ENCODE results near the gene SLC25A4.

SLC25A4 gene

DNA sequence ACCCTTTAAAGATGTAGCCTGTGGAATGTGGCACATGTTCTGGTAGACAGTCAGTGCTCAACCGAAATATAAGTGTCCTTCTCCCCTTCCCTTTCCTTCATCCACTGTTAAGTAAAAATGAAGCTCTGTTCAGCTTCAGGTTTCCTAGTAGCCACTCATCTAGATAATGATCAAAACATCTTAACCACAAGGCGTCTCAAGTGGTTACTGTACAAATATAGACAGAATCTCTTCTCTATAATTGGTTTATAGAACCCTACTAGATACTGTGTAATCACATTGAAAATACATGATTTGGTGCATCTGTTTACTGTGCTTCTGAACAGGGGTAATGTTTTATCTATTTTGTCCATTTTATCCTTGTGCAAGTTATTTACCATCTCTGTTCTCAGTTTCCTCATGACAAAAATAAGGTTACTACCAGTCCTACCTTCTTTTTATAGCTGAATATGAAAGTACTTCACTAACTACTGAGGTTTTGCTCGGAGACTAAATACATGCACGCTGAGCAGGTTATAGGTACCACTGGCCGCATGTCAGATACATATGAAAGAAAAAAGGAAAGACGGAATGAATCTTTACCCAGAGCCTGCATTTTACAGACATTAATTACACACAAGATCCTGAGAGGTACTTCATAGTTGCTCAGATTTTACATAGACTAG lies 20.3 kb upstream of the SLC25A4 start:
- no peak for DNase-seq

DNA sequence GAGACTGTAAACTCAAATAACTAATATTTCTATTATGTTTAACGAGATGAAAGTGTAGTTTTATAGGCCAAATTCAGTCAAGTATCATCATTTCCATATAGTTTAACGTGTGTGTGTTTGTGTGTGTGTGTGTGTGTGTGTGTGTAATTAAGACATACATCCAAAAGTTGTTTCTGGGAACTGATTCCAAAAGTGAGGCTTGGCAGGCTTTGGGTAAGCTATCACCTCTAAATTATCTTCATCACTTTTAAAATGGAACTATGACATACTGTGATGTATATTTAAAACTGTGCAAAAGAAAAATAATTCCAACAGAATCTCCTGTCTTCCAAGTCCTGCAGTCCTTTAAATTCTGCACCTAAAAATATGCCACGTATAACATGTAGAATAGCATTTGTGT lies 19.1 kb upstream of the SLC25A4 start:
- DNase-seq = no peak

DNA sequence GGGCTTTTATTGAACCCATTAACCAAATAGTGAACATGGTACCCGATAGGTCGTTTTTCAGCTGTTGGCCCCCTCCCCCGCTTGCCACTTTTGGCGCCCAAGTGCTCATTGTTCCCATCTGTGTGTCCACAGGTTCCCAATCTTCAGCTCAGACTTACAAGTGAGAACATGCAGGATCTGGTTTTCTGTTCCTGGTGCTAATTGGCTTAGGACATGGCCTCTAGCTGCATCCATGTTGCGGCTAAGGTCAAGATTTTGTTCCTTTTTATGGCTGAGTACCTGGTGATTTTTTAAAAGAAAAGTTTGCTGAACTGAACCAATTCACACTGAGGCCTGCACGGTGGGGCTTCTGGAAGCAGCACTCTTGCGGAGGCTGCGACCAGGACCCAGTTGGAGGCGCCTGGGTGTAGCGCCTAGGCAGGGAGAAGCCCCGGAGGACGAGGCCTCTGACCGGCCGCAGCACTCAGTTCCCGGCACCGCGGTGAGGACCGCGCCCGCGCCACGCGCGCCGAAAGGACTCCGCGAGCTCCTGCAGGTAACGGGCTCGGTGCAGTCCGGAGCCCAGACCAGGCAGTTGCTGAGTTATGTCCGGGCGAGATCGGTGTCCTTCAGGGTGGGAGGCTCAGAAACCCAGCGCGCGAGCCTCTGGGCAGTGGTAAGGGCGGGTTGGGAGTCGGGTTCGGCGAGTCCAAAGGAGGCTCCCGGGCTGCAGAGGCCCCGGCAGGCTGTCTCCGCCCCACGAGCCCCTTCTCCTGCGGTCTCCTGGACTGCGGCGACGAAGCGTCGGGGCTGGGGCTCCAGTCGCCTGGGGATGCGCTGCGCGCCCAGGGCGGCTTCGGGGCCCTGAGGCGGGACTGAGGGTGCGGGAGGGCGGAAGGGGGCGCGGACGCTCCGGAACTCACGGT lies 15.8 kb upstream of the SLC25A4 start:
- peak; percentile 13 for DNase-seq

DNA sequence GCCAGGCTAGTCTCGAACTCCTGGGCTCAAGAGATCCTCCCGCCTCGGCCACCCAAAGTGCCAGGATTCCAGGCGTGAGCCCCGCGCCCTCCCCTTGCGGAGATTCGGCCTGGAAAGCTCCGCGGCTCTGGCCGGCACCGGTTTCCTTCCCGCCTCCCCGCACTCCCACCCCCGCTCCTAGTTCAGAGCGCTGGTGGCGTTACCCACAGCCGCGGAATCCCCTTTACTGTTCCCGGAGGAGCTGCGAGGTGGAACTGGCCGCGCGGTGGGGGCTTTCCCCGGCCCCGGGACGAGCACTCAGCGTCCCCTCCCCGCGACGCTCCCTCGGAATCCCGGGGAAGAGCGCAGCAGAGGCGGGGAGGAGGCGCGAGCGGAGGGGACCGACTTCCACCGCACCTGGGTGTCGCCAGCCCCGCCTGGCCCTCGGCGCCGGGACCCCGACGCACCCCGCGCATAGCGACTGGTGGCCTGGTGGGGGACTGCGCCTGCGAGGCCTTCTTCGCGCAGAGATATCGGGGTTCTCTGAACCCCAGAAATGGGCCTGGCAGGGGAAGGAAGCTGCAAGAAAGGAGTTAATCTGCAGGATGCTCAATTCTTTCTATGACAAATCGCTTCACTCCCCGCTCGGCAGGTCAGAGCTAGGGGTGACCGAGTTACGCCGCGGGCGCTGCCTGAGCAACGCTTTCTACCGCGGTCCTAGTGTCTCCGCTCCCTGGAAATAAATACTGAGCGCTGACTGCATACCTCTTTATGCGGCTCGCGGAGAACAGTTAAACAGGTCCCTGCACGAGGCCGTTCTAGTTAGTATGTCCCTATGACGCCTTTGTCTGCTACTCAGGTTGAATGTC lies 14.6 kb upstream of the SLC25A4 start:
- DNase-seq = peak; percentile 51

DNA sequence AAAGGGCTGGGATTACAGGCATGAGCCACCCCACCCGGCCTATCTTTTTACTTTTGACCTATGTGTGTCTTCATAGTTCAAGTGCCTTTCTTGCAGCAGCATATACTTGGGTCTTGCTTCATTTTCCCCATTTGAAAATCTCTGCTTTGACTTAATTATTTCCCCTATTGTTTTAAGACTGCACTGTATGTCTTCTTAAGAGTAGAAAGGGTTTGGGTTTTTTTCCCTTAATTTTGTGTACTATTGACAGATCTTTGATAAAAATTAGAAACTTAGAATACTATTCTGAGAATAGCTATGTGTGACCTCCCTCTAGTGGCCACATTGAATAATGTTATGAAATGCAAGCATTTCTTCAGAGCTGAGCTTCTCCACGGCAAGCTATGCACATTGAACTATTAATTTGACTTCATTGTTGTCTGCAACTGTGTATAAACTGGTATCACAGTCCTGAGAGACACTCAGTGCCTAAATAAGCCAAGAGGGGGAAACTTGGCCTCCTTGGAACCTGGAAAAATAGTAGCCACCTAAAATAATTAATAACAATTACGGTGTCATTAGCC lies 8.7 kb upstream of the SLC25A4 start:
- DNase-seq = no peak

DNA sequence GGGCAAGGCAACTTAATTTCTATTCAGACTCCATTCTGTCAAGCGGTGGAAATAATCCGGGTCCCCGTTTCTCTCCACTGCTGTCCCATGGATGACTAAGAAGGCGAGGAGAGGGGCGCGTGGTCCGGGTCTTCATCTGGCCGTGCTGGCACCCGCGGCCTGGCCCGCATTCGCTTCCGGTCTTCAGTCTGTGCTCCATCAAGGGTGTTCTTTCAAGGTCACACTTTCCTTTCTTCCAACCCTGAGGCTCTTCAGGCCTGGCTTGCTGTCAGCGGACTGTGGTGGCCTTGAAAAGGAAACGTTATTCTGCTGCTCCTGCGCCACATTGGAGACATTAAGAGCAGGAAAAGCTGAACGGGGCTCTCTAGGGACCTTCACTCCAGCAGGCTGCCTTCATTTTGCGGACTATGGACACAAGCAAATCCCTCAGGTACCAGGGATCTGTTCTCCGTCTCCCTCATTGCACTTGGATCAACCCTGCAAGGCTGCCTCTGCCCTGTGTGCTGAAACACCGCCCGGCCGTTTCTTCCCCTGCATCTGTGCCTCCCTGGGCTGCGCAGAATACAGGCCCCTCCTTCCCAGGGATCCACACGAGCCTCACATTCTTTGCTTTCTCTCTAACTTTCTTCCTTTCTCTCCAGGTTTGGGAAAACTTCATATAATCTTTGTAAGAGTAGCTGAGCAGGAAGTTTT lies 5.7 kb upstream of the SLC25A4 start:
- DNase-seq = no peak

DNA sequence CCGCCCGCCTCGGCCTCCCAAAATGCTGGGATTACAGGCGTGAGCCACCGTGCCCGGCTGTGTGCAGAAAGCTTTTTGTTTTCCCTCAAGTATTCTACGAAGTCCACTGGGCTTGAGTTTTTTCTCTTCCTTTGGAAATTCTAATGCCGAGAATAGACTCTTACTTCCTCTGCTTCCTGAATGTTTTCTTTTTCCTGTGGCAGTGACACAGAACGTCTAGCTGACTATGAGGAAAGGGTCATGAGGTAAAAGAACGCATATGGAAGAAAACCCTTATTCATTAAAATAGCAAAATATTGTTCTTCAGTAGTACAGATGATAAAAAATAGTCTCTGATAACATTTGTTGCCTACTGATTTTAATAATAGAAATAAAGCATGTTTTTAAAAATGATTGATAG lies 4.9 kb upstream of the SLC25A4 start:
- DNase-seq = no peak

DNA sequence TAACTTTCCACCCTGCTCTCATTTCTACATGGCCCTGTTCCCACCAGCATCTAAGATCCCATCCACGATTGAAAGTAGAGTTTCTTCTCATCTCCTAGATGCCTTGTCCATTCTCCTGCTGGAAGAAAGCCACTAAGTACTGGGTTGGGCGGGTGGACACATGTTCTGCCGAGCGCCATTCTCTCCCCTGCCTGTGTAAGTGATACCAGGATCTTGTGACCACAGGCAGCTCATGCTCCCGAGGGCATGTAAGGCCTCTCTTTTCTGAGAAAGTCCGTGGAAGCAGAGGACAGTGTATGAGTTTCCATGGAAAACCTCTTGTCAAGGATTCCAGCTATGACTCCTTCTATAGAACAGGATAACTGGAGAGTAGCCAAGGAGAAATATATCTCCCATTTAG lies 3.3 kb upstream of the SLC25A4 start:
- no peak for DNase-seq

DNA sequence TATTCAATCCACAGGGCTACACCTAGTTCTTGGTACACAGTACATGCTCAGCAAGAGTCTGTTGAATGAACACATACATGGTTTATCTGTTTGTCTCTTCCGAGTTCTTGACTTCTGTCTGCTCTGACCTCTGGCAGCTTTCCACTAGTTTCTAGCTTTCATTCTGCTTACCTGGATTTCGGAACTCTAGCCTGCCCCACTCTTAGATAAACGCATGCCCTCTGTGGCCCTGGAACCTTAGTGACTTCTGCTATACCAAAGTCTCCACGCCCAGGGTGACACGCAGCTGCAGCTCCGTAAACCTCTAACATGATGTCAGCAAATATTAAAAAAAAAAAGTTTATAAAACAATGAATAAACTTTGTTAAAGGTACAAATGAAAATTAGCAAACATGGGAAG lies 1.3 kb upstream of the SLC25A4 start:
- no peak for DNase-seq

DNA sequence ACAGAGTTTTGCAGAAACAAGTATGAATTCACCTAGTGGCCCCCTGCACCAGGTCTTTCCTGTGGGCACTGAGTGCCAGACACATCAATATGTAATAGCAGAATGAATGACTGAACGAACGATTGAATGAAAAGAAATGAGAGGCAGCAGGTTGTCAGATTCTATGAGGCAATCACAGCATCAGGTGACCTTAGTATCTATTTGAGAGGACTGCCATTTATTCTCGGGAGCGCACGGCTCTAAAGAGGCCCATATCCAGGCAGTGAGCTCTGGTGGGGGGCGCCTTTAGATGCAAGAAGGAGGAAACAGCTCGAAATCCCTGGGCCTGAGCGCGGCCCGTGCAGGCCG lies 528 bp upstream of the SLC25A4 start:
- no peak for DNase-seq

DNA sequence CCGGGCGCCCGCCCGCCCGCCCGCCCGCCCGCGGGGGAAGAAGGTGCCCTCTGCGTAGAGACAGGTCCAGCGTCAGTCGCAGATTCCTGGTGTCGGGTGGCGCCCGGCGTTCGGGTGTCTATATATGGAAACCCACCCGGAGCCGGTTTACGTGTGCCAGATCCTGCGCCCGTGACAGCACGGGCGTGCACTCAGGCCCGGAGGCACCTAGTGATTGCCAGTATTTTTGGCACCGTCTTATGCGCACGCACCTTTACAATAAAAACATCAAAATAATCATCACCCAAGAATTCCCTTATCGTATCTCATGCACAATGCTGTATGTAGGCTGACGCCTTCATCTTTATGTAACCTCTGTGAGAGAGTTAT lies 519 bp downstream of the SLC25A4 start:
- DNase-seq = peak; percentile 43

DNA sequence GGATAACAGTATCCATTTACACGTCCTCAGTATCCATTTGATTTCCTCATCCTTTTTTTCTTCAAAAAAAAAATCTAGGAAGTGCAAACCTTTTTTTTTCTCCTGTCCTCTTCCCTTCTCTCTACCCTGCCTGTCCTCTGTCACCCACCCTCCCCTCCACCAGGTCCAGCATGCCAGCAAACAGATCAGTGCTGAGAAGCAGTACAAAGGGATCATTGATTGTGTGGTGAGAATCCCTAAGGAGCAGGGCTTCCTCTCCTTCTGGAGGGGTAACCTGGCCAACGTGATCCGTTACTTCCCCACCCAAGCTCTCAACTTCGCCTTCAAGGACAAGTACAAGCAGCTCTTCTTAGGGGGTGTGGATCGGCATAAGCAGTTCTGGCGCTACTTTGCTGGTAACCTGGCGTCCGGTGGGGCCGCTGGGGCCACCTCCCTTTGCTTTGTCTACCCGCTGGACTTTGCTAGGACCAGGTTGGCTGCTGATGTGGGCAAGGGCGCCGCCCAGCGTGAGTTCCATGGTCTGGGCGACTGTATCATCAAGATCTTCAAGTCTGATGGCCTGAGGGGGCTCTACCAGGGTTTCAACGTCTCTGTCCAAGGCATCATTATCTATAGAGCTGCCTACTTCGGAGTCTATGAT lies 1.7 kb downstream of the SLC25A4 start:
- DNase-seq = no peak

DNA sequence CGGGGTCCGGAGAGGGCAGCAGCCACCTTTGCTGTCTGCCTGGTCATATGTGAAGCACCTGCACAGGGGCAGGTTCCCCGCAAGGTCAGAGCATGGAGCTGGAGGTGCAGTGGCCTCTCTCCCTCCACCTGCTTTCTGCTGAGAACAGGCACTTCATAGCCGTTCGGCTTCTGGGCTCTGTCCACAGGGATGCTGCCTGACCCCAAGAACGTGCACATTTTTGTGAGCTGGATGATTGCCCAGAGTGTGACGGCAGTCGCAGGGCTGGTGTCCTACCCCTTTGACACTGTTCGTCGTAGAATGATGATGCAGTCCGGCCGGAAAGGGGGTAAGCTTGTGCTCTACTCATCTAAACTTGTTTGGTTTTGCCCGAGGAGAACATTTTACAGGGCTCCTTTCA lies 2.5 kb downstream of the SLC25A4 start:
- no peak for DNase-seq

DNA sequence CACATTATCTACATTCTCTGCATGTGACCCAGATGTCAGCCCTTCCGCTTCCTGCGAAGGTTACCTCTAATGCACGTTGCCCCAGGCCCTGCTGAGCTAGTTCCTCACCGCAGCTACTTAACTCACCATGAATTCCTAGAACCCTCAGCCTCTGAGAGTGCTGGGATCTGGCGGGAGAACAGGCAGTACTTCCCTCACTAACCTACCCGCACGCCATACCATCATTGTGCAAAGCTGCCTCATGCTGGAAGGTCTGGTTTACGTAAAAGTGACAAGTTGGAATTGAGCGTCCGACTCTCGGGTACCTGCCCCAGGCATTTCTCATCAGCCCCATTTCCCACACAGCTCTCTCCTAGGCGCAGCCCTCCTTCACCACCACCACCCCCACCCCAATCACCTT lies 6.3 kb downstream of the SLC25A4 start:
- DNase-seq = no peak

DNA sequence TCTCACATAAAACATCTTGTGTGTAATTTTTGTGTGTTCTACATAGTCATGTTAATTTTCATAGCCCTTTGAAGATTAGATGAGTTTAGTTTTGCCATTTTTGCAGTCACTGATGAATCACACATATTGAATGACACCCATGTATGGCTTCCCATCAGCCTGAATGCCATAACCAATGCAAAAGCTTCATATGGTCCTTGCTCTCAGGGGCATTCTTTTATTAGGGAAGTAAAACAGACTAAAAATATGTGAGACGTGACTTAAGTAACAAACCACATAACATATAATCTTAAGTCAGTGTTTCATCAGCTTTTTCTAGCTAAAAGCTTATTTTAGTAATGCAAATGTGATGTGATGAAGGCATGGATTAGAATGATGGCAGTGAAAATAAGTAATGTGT lies 8.2 kb downstream of the SLC25A4 start:
- no peak for DNase-seq

DNA sequence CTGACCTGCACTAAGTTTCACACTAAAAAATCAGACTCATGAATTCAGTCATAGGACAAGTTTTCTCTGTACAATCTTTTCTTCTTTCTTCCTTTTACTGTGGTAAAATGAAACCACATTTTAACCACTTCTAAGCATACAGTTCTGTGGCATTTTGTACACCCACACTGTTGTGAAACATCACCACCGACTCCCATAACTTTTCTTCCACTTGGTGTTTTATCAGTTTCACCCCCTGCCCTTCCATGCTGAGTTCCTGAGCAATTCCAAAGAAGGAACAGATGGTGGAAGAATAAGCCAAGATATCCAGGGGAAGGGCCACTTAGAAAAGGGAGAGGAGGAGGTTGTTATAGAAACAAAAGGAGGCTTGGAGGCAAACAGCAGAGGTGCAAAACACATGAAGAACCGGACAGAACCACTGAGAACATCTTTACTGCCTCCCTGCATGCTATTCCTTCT lies 22.6 kb downstream of the SLC25A4 start:
- DNase-seq = peak; percentile 27

DNA sequence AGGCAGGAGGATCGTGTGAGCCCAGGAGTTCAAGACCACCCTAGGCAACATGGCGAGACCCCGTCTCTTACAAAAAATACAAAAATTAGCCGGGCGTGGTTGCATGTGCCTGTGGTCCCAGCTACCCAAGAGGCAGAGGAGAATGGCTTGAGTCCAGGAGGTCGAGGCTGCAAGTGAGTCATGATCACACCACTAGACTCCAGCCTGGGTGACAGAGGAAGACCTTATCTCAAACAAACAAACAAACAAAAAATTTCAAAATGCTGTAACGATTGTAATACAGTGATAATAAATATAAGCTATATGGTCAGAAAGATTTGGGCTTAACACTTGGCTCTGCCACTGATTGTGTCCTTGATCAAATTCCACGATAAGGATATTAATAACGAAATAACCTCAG lies 24.2 kb downstream of the SLC25A4 start:
- no peak for DNase-seq

DNA sequence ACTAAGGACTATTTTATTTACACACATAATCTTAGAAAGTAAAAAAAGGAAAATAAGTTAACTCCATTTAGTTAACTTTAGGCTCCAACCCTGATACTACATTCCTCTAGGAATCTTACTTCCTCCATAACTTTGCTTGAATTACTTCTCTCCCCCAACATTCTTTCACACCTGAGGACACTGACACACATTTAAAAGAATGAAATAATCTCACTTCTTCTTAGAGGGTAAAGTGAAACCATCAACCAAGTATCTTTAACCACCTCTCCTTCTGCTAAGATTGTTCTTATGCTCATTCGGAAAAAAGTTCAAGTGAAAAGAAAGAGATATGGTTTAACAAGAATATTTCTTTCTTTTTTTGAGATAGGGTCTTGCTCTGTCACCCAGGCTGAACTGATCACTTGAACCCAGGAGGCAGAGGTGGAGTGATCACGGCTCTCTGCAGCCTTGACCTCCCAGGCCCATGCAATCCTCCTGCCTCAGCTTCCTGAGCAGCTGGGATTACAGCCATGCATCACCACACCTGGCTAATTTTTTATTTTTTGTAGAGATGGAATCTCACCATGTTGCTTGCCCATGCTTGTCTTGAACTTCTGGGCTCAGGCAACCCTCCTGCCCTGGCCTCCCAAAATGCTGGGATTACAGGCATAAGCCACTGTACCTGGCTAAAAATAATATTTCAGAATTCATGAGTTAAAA lies 28.5 kb downstream of the SLC25A4 start:
- no peak for DNase-seq

DNA sequence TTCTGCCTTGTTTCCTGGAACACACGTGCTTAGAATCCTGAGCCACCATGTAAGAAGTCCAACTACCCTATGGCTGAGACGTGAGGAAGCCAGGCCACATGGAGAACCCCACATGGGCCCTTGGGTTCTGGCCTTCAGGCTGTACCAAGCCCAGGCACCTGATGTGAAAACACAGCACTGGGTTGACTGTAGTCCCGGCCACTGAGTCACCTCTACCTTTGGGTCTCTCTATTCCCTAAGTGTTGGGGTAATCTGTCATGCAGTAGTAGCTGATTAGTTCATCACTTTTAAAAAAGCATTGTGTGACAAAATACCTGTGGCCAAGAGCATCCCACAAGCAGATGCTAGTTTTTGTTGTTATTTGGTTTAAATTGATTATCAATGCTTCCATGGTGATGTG lies 36.4 kb downstream of the SLC25A4 start:
- peak; percentile 12 for DNase-seq

DNA sequence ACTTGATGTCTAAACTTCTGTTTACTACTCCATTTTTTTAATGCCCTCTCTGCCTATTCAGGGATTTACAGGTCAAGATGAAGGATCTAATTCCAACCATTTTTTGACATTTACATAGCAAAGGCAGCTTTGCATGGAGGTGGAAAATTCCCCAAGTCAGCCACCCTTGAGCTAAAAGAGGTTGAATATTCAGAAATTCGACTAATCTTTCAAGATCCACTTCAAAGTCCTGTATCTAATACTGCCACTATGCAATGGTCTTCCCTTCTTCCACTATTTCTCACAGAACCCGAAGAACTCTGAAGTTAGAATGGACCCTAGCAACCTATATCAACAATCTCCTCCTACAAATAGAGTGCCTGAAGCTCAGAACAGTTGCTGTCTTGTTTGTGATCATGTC lies 39.2 kb downstream of the SLC25A4 start:
- DNase-seq = no peak

DNA sequence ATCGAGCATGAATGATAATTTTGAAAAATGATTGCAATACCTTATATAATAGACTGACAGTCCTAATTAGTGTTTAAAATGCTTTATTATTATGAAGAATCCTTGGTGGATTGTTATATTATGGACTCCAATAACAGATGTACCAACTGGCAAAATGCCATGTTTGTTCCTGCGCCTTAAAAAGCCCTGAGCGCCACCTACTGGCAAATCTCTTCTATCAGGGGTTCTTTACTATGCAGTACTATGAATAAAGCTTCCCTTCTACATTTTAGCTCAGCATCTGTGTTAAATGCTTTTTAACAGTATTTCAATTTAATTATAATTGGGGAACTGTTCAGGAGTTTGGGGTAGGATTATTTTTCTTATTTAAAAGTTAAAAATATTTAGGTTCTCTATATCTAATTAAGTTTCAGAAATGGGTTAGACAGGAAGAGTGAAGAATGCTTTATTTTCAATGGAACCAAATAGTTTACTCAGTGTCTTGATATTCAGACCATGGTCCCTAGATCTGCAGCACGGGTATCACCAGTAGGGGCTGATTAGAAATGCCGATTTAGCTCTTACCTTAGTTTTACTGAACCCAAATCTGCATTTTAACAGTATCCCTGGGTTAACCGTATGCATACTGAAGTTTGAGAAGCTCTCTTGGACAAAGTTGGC lies 40.7 kb downstream of the SLC25A4 start:
- peak; percentile 83 for DNase-seq

Data from stimulated activated CD4-positive, alpha-beta T cell treated with anti-CD3 and anti-CD28 coated beads, Interleukin-15, amount 100 ng/mL, for 24 hours (primary cell).